AG20443 (cell line): ENCODE data around the gene DAGLA.
"Not testable (repeated sequence)": the region's sequence is repeated elsewhere in the genome, so short reads cannot be mapped to it uniquely, and the experiment has no call there.

ENCODE experiments used
- DNase-seq: peaks from one replicate; pipeline ENCODE4 v3.0.0; 2012; ENCODE audit warnings: low spot score, mixed read lengths

The DAGLA gene

DNA sequence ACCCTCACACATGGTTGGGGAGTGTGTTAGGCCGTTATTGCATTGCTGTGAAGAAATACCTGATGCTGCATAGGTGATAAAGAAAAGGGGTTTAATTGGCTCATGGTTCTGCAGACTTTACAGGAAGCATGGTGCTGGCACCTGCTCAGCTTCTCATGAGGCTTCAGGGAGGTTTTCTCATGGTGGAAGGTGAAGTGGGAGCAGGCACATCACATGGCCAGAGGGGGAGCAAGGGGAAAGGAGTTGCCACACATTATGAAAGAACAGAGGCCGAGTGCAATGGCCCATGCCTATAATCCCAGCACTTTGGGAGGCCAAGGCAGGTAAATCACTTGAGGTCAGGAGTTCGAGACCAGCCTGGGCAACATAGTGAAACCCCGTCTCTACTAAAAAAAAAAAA, 19.2 kb upstream of the DAGLA start:
- not testable (repeated sequence) for DNase-seq

DNA sequence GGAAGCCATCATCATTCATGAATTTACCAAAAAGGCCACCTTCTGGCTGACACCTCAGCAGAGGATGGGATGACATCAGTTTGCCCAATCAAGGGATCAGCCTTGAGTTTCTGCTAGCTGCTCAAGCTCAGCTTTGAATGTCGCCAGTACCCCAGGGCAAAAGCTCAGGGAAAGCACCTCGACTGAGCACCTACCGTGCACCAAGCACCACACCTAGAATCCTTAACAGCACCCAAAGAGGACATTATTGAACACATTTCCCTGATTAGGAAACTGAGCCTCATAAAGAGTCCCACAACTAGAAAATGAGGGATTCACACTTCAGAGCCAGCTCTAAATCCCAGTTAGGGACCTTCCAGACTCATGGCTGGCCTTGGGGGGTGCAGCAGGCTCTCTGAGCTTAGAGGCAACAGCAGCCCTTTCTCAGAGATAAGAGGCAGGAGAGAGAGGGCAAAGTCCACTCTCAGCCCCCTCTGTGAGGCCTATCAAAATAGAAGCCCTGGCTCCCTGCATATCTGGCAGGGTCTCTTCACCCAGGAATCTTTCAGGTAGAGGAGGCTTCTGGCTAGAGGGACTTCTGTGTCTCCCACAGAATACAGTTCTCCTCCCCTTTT, 13.4 kb upstream of the DAGLA start:
- DNase-seq, result no peak

DNA sequence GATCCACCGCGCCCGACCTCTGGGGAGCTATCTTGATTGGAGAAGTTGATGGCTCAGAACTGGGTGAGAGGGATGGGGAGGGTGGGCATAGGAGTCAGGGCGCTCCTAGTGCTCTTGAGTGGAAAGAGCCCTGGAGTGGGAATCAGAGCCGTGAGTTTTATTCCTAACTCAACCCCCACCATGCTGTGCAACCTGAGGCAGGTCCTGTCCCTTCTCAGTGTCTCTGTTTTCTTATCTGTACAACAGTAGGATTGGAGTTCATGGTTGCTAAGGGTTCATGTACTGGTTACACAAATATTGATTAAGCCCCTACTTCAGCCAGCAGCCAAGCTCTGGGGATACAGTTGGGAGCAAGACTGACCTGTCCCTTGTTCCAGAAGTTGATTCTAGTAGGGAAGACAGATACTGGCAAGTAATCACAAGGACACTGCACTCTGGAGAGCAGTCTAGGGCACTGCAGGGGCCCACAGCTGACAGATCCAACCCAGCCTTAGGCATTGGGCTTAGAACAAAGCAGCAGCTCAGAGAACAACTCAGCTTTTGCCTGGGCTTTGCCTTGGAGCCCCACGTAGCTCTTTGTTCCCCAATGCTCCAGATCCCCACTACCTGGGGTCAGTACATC, 12.4 kb upstream of the DAGLA start:
- no peak for DNase-seq

DNA sequence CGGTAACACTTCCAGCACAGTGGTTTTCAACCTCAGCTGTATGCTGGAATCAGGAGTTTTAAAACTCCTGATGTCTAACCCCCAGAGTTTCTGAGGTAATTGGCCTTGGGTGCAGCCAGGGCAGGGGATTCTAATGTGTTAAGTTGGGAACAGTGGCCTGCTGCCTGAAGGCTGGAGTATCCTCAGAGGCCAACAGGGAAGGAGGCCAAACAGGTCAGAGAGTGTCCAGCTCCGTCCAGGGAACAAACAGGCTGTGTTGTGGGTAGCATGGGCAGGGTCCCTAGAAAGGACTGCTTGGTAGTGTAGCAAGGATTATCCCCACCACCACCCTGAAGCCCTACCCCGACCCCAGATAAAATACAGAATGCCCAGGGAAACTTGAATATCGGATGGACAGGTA, 10.8 kb upstream of the DAGLA start:
- no peak for DNase-seq

DNA sequence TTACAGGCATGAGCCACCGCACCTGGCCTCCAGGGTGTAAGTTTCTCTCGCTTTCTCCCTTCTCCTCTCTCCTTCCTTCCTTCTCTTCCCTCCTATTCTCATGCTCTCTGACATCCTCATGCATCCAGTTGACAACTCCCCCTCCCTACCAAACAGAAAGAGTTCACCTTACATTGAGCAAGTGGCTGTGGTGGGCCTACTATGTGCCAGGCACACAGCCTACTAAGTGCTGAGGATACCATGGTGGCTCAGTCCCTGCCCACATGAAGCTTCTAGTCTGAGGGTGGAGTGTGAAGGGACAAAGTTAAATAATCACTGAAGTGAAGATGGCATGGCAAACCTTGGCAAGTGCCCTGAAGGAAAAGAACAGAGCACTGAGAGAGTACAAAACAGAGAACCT, 9.6 kb upstream of the DAGLA start:
- no peak for DNase-seq

DNA sequence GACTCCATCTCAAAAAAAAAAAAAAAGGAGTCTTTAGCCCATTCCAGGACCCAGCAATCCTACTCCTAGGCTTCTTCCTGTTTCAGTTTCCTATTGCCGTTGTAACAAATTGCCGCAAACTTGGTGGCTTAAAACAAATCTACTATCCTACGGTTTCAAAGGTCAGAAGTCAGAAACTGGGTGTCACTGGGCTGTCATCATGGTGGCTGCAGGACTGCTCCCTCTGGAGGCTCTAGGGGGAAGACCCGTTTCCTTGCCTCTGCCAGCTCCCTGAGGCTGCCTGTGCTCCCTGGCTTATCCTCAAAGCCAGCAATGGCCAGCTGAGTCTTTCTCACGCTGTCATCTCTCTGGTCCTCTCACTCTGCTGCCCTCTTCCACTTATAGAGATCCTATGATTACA, 8.7 kb upstream of the DAGLA start:
- no peak for DNase-seq

DNA sequence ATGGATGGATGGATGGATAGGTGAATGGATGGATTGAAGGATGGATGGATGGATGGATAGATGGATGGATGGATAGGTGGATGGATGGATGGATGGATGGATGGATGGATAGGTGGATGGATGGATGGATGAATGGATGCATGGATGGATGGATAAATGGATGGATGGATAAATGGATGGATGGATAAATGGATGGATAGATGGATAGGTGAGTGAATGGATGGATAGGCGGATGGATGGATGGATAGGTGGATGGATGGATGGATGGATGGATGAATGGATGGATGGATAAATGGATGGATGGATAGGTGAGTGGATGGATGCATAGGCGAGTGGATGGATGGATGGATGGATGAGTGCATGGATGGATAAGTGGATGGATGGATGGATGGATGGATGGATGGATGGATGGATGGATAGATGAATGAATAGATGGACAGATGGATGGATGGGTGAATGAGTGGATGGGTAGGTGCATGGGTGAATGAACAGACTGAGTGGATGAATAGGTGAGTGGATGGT, 6.2 kb upstream of the DAGLA start:
- not testable (repeated sequence) for DNase-seq

DNA sequence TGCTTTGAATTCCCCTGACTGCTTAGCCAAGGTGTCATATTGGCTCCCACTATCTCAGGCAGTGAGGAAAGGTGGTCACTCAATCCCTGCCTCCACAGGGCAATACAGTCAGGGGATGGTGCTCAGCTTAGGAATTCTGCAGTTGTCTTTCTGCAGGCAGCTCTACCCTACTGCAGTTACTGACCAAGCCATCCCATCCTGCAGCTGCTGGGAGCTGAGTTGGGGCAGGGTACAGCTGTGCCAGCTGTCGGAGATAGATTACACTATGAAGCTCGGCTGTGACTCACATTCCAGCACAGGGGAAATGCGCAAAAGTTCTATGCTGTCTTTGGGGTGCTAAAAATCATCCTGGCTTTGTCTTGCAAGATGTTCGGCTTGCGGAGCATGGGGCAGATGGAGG, 4.4 kb upstream of the DAGLA start:
- no peak for DNase-seq

DNA sequence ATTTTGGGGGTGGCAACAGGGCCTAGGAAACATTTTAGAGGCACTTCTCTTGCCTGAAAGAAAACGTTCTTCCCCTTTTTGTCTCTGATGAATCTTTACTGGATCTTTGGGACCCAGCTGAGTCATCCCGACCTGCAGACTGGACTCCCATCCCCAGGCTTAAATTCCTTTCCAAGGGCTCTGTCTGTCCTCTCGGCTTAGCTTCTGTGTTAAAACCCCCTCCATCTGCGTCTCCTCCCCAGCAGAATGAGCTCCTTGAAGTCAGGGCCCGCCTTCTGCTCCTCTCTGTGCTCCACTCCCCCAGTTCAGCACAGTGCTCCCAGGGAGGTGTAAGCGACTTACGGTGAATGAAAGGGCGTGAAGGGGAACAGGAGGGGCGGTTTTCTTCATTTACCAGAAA, 895 bp upstream of the DAGLA start:
- DNase-seq, result no peak

DNA sequence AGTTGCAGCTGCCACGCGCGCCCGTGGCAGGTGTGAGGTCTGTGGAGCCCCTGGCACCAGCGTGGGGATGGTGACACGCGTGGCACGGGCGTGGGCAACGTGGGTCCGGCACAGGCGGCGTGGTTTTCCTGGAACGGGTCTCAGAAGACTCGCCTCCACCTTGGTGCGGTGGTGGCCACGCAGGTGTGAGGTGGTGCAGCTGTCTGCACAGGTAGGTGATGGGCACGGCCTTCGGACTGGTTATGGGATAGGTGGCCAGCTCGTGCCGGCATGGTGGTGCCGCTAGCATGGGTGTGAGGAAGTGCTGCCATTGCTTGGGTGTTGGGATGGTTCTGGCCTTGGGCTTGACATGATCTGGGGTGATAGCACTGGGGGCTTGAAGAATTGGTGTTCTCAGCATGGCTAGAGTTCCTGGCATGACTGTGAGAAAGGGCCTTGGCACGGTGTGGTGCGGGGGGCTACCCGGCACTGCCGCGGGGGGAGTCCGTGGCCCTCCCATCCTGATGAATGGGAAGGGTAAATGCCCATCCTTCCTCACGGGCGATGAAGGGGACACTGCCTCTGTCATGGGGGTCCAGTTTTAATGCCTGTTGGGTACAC, 531 bp downstream of the DAGLA start:
- DNase-seq, result no peak

DNA sequence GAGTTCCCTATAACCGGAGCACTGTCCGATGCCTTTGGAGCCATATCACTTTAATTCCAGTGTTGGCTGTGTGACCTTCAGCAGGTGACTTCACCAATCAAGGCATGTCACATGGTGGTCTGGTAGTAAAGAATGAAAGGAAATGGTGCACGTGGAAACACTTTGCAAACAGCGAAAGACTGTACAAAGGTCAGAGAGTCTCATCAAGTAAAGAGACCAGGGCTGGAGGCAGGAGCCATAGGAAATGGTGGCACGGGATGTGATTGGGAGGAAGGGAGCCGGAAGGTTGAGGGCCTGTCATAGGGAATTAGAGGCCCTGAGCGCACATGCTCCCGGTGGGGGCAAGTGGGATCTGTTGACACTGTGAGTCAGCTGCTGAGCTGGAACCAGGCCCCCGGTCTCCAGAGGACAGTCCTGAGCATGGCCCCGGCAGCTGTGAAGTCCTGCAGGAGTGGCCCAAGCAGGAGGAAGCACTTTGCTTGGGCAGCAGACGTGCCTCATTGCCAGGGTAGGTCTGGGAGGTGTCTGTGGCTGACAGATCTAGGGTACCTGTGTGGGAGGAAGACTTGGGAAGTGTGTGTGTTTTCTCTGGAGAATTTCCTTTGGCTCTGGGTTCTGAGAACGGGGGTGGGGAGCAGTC, 2.0 kb downstream of the DAGLA start:
- DNase-seq, result no peak

DNA sequence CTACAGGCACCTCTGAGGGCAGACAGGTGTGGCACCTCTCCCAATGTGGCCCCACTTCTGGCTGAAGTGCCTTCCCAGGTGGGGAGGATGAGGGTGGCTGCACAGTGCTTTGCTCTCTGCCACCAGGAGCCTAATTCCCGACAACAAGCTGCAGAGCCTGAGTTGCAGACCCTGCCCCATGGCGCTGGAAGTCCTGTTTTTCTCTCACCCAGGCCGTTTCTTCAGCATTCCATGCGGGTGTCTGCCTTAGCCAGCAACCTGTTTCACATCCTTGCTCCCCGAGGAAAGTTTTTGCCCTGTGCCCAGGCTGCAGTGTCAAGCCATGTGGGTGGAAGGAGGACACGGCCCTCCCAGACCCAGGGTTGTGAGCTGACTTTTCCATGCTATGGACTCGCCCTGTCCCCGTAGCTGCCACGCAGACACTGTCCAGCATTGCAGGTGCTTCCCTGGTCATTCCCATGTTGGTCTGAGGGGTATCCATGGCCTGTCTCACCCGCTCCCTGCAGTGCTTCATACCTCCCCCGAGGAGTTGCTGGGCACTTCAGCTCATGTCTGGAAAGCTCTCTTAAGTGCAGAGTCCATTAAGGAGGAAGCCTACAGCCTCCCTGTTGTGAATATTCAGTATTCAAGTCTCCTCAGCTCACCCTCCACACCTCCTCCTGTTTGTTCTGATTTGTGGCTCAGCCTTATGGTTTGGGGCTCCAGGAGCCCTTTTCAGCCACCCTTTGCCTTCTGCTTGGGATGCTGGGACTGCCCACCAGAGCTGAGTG, 2.9 kb downstream of the DAGLA start:
- DNase-seq, result no peak

DNA sequence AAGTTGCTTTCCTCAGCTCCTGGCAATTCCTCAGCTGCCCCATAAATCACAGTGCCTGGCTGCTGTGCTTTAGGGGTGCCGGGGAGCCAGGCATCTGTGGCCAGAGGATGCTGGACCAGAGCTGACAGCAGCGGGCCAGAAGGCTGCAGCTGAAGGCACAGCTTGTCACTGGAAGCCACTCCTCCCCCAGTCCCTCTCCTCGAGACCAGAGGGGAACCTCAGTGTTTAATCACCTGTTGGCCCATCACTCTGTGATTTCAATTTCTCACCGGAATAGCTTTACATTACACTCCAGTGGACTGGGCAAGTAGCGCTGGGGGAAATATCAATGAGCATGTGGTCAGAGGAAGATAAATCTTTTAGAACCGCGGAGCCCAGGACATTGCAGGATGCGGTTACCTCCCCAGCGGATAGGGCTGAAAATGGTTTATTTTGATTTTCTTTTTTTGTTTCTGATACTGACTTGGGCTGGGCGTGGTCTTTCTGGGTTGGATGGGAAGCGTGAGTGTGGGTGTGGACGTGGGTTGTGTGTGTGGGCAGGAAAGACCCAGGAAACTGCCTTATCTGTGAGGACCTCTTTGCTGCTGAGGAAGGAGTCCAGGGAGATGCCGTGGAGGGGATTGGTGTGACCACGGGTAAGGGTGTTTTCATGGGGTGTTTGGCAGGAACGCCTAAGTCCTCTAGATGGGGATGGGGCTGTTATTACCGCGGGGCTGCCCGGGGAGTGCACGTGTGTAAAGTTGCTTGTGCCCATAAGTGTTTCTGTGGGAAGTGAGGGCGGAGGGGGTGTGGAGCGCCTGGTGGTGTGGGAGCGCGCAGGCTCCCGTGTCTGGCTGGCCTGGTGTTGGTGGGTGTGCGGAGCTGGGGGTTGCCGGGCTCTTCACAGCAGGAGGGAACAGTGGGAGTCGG, 4.0 kb downstream of the DAGLA start:
- DNase-seq, result no peak

DNA sequence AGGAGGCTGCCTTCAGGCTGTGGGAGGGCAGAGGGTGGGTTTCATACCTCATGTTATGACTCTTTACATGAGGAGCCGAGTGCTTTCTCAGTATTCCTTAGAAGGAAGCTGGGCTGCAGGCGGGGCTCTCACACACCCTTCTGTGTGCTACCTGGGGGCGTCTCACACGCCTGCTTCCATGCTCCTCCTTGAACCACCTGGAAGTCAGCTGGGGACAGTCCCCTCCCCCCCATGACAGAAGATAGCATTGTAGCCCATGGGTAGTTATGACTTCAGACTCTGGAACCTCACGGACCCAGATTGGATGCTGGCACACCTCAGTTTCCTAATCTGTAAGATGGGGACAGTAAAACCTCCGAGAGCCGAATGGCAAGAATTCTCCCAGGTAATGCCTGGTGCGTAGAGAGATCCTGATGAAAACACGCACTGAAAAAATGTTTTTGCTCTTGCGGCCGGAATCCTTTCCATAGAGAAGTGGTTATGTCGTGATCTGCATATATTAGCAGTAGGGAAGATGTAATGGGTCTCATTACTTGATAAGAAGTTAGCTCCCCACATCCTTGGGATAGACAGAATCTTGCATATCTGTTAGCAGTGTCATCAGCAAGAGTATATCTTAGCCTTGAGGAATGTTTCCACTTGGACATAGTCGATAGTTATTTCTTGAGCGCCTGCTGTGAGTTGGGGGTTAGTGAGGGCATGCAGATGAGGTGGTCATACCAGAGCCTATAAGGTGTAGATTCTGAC, 4.9 kb downstream of the DAGLA start:
- DNase-seq, result no peak

DNA sequence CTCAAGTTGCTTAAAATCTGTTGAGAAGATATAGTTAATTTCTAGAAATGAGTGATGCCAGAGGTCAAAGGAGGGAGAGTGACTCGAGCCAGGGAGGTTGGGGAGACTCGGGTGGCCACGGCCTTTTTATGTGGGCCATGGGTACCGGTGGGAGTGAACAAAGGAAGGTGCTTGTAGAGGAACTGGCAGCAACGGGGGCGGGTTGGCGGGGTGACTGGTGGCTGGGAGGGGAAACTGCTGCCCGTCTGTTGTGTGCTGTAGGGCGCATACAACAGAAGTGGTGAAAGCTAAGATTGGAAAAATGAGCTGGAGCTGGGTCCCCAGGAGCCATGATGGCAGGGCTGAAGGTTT, 5.4 kb downstream of the DAGLA start:
- DNase-seq, result no peak

DNA sequence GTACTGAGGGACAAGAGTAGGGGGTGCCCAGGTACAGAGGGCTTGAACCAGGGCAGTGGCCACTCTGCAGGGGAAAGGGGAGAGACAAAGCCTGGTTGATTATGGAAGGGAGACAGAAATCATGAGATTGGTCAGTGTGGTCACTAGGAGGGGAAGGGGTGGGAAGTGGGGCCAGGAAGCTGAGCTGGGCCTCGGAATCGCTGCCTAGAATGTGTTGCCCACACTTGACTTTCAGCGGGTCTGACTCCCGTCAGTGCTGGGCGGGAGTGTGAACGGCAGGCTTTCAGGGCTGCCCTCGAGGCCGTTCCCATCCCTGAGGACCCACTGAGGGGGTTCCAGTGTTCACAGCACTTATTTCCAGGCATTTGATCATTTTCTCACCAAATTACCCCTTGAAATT, 5.9 kb downstream of the DAGLA start:
- no peak for DNase-seq

DNA sequence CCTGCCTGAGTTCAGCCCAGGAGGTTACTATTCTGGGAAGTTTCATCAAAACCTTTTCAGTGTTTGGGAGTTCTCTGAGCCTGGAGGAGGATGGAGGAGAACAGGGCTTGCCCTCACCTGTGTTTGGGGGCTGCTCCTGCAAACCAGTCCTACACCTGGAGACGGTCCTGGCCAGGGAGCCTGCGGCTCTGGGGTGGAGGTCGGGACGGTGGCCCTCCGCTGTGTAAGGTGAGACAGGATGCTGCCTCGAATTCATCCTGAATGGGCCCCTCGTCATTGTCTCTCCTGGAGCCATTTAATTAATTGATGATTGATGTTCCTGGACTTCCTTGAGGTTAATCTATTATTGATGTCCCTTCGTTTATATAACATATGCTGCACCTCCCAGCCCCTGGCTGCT, 6.3 kb downstream of the DAGLA start:
- no peak for DNase-seq

DNA sequence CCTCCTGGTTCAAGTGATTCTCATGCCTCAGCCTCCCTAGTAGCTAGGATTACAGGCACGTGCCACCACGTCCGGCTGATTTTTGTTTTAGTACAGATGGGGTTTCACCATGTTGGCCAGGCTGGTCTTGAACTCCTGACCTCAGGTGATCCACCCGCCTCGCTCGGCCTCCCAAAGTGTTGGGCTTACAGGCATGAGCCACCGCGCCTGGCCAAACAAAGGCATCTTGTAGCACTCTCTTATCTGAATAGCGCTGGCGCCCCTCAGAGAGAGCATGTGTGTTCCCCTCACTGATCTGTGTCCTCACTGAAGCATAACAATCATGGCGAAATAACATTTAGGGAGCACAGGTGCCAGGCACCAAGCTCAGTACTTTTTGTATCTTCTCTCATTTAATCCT, 7.2 kb downstream of the DAGLA start:
- no peak for DNase-seq

DNA sequence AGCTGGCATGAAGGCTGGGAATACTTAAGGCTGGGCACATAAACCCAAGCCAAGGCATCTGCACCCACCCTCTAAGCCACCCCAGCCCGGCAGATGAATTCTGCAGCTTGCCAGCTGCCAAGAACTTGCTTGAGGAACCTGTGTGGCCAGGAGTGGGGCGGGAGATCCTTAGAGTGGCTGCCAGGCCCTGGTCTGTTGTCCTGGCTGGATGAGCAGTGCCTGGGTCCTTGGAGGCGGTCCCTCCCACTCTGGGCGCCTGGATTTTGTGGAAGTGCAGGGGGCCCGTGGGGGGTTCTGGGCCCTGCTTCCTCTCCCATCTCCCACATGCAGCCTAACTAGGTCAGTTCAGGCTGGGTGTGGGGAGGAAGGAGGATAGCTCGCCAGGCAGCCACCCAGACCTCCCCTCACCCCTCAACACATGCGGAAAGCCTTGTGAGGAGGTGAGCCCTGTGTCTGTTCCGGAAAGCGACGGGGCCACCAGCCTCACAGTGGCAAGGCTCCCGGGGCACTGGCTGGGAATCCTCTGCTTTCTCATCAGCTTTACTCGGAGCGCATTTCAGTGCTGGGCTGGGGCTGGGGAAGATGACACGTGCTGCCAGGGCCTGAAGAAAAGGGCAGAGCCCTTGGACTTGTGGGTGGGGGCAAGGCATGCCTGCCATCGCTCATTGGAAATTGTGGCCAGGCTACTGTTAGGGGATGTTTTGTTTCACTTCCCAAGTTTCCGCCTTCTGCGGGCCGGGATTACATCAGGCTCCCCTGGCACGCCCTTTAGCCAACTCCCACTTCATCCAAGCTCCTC, 8.4 kb downstream of the DAGLA start:
- peak; percentile 95 for DNase-seq

DNA sequence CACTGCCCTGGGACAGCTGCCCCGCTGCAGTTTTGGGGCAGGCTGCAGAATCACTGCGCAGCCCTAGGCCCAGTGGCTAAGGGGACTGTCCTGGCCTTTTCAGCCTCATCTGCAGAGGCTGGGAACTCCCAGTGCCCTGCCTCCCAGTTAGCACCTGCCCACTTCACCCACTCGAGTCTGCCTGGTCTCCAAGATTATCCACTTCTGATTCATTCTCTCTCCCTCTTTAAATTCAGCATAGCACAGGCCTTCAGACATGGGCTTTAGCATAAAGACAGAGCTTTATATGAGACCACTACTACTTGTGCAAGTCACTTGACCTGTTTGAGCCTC, 8.9 kb downstream of the DAGLA start:
- DNase-seq, result no peak
